ENCODE results near the gene ENTHD1.

Gene ENTHD1

DNA sequence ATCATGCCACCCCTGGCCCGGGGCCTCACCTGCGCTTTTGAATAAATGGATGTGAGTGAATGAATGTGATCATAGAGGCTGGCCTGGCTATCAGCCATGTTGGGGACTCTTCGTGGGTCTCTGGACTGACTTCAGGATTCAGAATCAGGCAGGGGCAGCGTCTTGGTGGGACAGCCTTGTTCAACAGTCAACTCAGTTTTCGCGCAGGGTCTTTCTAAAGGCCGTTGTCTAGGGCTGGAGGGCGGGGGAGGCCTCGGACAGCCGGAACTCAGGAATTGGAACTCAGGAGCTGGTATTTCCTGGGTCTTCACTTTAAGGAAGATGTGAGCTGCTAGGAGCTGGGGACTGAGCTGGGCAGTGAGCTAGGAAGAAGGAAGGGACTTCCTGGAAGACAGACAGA lies 177.0 kb downstream of the ENTHD1 start:
- no peak for DNase-seq

DNA sequence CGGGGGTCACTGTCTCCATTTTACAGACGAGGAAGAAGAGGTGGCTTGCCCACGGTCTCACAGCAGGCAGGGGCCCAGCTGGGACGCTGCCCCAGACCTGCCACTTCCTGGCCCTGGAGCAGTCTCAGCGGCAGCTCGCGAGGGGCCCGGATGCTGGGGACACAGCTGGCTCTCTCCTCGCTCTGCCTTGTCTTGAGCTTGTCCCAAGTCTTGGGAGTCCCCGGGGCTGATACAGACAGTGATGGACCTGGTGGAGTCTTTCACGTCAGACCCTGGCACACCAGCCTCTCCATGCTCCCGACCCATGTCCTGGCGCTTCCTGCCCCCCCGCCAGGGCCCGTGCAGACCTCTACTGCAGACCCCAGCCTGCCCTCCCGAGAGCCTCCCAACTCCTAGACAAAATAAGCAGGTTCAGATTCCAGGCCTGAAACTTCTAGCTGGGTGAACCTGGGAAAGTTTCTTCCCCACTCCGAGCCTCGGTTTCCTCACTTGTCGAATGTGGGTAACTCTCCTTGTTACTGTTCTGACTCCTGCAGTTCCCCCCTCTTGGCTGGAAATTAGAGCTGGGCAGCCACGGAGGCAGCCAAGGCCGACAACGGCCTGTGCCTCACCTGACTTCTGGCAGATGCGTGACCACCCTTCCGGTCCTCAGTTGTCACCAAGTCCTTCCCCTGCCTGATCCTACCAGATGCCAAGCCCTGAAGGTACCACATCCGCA lies 177.6 kb downstream of the ENTHD1 start:
- no peak for DNase-seq

DNA sequence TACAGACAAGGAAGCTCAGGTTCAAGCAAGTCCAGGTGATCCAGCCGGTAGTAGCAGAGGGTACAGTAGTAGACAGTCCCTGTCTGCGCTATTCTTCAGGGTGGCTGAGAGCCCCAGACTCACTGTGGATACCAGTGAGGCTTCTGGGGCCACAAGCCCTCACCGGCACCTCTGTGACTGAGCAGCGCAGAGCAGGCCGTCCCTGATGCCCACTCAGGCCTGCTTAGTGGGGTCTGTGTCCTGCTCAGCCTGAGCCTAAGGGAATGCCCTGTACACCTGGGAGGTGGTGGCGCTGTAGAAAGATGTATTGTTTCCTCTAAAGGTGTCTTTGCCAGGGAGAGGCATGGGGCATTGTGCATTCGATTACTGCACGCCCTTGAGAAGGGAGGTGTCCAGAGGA lies 179.2 kb downstream of the ENTHD1 start:
- no peak for DNase-seq

DNA sequence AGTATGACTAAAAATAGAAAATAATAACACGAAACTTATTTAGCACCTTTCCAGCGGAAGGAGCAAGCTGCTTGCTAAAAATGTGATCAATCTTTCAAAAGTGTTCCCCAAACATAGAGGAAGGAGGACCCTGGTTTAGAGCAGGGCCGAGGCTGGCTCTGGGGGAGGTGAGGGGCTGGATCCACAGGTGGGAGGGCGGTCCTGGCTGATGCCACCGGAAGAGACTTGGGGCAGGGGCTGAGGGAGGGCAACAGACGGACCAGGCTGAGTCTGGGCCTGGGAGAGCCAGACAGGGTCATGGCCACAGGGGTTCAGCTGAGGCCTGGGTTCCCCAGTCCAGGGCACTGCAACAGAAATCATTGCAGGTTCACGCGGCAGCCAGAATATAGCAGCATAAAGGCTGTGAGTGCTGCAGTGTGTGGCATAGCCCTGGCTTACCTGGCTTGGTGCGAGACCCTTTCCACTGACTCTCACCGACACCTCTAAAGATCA lies 179.7 kb downstream of the ENTHD1 start:
- DNase-seq = no peak

DNA sequence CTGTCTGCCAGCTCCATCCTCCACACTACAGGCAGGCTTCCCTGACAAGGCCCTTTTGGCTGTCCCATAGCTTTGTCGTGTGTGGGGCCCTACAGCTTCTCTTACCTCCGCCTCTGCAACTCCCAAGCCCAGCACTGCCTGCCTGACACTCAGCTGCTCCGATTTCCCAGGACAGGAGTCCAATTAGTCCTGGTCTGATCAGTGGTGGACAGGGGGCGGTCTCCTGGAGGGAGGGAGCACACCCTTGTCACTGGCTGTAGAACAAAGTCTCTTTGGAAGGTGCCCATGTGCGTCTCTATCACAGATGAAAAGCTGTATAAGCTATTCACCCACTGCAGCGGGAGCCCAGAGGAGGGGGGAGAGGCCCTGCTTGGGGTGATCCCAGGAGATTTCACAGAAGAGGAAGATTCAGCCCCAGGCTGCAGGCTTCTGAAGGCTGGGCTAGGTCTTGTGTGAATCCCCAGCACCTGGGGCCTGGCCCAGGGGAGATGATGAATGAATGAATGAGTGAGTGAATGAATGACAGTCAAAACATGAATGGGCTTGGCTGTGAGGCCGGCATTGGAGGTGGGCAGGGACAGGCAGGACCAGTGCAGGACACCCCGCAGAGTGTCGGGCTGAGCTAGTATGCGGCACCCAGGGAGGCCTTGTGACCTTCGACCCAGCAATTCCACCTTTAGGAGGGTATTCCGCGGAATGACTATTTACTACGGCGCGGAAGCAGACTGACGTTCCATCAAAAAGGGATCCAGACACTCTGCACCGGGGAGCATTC lies 180.6 kb downstream of the ENTHD1 start:
- DNase-seq = no peak

DNA sequence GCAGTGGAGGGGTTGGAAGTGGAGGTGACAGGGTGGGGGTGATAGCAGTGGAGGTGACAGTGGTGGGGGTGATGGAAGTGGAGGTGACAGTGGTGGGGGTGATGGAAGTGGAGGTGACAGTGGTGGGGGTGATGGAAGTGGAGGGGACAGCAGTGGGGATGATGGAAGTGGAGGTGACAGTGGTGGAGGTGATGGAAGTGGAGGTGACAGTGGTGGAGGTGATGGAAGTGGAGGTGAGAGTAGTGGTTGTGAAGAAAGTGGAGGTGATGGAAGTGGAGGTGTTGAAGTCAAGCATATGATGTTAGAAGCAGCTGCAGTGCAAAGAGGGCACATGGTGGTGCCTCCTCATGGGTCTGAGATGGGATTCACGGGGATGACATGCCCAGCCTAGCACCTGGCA lies 181.5 kb downstream of the ENTHD1 start:
- DNase-seq = no peak

DNA sequence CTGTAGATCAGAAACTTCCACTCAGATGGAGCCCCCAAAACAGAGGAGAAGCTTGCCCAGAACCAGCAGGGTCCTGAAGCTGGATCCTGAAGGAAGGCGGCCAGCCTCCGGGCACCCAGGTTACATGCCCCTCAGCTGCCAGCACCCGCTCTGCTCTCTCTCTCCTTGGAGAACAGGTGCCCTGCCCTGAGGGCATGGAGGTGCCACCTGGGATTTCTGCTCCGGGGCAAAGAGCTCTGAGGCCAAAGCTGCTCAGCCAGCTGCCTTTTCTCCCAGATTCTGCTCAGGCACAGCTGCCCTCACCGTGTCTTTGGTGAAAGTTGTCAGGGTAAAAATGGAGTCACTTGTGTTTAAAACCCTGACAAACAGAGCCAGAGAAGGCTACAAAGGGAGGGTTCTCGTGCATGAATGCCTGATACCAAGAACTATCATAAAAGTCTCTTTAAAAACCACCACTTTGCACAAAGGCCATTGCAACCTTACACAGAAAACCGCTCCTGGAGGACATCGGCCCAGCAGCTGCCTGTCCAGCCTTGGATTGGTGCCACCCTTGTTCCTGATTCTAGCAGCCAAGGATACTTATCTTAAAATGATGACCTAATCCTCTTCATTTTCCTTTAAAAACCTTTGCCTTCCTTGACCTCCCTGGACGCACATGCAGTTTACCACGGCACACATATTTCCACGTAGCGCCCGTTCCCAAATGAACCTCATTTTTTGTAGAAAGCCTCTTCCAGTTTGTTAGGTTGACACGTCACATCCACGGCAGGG lies 183.0 kb downstream of the ENTHD1 start:
- no peak for DNase-seq

DNA sequence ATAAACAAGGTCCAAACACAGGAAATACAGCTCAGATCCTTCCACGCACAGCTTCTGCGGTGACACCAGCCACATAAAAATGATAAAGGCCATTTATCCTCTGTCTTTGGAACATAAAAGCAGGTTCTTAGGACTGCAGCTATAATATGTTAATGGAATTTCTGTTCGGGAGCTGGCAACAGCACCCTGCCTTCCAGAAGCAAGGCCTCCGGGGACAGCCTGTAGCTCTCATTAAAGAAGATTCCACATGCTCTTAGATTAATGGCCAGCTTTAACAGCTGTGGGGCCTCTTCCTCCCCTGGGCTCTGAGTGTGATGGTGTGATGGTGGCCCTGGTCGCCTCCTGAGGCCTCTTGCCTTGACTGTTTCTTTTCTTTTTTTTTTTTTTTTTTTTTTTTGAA lies 185.7 kb downstream of the ENTHD1 start:
- DNase-seq = no peak

DNA sequence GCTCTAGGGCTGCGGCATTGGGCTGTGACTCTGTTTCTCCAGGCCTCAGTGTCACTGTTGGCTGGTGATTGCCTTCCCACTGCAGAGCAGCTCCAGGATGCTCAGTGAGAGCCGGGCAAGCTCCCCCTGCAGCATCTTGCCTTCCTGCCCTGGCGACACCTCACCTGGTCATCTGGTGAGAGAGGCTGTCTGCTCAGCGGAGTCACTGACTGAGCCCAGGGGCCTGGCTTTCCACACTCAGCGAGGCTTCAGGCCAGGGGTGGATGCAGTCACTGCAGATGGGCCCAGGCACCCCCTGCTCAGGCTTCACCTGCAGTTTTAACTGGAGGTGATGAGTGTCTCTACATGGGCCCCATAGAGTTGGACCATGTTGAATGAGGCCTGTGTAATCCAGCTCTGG lies 186.2 kb downstream of the ENTHD1 start:
- DNase-seq = no peak

DNA sequence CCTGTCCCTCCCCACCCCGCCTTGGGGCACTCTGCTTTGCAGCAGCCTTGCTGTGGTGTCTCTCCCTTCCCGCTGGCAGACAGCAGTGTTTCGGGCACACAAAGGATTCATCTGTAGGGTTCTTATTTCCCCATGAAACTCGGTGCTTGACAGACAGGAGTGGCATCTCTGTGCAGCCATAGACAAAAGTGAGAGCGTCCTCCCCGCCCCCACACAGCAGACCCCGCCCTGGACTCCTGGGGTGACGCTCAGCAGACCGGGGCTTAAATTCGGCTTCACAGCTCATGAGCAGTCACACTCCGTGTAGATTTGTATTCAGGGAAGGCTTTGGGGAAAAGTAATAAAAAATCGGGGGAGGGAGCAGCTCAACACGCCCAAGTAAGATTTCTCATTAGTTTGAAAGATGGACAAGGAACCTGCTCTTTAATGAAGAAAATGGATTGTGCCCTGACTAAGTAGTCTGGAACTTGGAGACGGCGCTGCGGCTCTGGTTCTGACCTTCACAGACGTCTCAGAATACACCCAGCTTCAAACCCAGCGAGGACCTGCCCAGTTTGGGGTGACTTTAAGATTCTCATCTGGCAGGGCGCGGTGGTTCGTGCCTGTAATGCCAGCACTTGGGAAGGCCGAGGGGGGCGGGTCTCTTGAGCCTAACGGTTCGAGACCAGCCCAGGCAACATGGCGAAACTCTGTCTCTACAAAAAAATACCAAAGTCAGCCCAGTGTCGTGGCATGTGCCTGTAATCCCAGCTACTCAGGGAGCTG lies 187.0 kb downstream of the ENTHD1 start:
- DNase-seq = no peak

DNA sequence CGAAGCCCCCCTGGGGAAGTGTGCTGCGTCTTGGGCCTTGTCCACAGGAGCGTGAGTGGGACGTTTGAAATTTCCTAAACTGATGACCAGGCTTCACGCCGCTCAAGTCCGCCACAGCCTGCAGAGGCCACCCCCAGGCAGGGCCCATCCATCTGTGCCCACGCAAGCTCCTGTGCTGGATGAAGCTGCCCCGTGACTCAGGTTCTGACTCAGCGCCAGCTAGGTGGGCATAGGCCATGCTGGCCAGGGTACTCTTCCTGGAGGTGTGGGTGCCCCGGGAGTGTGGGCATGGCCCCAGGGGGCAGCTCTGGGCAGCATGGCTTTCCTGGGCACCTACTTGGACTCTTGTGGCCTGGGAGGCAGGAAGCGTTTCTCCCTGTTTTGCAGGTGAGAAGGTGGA lies 188.2 kb downstream of the ENTHD1 start:
- no peak for DNase-seq

DNA sequence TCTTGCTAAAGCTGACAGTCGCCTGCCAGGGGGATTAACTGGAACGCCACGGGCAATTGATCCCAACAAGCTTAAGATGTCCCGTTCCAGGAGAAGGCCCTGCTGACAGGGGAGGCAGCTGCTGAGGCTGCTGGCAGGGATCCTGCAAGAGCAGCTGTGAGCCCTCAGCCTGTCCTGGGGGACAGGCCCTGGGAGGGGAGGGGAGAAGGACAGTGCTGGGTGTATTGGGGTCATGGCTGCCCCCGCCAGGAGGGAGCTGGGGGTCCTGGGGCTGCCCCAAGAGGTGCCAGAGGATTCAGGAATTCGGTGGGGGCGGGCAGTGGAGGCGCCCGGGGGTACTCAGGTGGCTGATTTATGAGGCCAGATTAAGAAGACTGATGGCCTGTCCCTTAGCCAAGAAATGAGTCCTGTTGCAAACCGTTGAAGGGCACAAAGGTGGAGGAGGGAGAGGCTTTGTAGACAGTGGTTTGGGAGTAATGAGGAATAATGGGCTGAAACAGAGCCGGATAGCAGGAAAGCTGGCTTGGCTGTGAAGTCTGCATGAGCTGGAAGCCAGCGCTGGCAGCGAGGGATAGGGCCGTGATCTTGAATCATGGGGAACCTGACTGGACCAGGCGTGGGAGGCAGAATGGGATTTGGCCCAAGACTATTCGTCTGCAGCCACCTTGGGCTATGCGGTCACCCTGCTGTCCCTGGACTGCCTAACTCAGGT lies 189.5 kb downstream of the ENTHD1 start:
- DNase-seq = peak in 1 of 56 donors; percentile 5

DNA sequence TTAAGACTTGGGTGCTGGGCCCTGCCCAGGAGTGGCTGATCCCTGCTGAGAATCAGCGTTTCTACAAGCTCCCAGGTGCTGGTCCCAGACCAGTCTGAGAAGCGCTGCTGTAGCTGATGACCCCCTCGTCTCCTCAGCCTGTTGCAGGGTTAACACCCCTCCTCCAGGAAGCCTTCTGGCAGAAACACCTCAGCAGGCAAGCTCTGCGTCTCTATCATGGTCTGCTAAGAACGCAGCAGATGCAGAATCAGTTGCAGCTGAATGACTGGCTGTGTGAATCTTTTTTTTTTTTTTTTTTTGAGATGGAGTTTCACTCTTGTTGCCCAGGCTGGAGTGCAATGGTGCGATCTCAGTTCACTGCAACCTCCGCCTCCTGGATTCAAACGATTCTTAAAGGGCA lies 190.5 kb downstream of the ENTHD1 start:
- no peak for DNase-seq

DNA sequence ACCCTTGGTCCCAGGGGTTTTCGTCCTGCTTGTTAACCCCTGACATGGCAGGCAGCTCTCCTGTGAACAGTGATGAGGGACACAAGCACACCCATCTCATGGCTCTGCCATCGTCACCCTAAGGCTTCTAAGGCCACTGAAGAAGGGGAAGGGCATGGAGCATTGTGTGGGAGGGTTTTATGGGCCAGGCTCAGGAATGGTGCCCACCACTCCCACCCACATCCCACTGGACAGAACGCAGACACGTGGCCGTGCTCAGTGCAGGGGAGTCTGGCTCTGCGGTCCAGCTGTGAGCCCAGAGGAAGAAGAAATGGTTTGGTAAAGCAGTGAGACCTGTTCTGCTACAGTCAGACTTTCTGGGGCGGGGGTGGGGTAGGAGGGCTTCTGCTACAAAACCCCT lies 193.0 kb downstream of the ENTHD1 start:
- DNase-seq = no peak

DNA sequence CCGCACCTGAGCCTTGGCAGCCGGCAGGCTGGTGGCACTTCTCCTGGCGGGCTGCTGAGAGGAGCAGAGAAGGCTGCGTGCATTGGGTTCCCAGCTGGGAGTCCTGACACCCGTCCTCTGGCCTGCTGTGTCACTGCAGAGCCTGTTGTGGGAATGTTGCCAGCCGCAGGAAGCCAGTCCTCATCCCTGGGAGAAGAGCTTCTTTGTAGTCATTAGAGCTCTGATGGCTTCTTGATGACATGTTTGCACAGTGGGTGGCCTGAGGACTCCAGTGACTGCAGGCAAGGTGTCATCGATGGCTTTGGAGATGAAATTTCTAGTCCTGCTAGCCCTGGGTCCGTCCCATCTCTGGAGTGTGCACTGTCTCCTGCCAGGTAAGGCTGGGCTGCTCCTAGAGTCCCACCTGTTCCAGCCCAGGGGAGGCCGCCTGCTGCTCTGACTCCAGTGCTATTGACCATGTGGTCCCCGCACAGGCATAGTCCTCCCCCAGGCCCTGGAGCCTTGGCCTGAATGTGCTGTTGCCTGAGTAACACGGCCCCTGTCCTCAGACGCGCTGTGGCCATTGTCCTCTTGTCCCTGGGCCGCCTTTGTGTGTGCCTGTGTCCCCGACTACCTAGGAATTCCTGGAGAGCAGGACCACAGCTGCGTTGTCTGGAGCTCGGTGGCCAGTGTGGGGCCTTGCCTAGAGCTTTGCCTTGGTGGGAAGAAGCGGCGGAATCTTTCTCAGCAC lies 193.8 kb downstream of the ENTHD1 start:
- peak in 26 of 56 donors; percentile 6 to 64 (median 30) for DNase-seq

DNA sequence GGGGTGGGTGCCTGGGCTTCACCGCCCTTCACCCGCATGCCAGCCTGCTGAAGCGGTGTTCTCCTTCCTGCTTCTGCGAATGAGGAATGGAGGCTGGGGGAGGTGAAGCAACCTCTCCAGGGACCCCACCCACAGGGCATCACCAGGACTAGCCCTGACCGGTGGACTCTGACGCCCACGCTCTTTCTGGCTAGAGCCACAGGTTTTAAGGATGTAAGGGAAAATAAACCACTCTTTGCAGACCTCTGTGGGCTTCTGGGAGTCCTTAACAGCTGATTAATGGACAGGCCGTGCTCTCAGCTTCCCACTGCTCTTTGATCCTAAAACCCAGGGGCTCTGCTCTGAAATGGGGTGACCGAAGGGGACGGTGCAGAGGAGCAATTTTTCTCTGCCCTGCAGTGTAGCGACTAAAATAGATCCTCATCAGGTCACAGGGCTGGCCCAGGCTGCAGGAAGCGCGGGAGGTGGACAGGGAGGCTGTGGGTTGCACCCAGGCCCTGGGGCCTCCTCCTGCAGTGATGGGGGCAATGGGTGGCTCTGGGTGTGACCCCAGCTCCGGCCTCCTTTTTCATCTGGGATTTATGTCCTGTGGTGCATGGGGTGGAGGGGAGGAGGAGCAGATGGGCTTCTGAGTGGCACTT lies 195.7 kb downstream of the ENTHD1 start:
- DNase-seq = no peak

DNA sequence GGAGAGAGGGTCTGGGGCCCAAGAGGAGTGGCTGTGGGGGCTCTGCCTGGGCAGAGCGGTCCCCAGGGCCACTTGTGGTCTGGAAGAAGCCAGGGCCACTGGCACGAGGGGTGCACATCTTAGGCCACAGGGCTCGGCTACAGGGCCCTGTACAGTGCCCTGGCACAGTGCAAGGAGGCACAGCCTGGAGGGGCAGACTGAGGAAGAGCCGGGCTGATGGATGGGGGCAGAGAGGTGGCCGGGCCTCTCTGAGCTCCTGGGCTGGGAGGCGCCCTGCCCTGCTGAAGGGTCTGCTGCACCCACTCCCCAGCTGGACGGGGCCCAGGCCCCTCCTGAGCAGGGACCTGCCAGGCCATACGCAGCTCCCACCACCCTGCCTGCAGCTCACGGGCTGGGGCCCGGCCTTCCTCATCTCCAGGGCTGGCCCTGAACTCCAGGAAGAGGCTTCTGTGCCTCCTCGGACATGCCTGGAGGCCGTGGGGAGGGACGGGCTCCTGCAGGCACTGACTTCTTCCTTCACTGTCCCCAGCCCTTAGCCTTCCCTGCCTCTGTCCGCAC lies 199.5 kb downstream of the ENTHD1 start:
- DNase-seq = no peak
